ENCODE results near the gene CBL. TPM values are rescaled to one million over a fixed set of nuclear protein-coding genes. Genes with fewer than 3 reads are reported as not detected.

Gene CBL
- total RNA-seq, 4 donors from 2014 or later, result 11.1 to 20.6 (median 15.9) TPM

GRCh38 chr11:119266063-119266462 lies 59.9 kb downstream of the CBL start:
- Histone ChIP-seq H3K9me3 (no peaks in the 10 kb centered on the region), H3K4me3 (no peak overlapping the region), H3K36me3 (no peaks in the 10 kb centered on the region), H3K4me1 (peaks cover 0 to 8% (median 0%) of the 10 kb centered on the region in 4 donors), H3K27ac (no peak overlapping the region), H3K27me3 (no peaks in the 10 kb centered on the region)
- TF ChIP-seq POLR2A (IDR thresholded peaks at IDR 0.05), result no peak
- TF ChIP-seq, protein P1, sequence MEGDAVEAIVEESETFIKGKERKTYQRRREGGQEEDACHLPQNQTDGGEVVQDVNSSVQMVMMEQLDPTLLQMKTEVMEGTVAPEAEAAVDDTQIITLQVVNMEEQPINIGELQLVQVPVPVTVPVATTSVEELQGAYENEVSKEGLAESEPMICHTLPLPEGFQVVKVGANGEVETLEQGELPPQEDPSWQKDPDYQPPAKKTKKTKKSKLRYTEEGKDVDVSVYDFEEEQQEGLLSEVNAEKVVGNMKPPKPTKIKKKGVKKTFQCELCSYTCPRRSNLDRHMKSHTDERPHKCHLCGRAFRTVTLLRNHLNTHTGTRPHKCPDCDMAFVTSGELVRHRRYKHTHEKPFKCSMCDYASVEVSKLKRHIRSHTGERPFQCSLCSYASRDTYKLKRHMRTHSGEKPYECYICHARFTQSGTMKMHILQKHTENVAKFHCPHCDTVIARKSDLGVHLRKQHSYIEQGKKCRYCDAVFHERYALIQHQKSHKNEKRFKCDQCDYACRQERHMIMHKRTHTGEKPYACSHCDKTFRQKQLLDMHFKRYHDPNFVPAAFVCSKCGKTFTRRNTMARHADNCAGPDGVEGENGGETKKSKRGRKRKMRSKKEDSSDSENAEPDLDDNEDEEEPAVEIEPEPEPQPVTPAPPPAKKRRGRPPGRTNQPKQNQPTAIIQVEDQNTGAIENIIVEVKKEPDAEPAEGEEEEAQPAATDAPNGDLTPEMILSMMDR (IDR thresholded peaks at IDR 0.05), result no peak
- DNase-seq, result no peak

GRCh38 chr11:119266517-119267255 lies 60.5 kb downstream of the CBL start:
- H3K4me1 ChIP-seq, result peaks cover 0 to 8% (median 0%) of the 10 kb centered on the region in 4 donors
- no peak for TF ChIP-seq POLR2A (IDR thresholded peaks at IDR 0.05)
- TF ChIP-seq, protein P1 (IDR thresholded peaks at IDR 0.05), result no peak
- no peaks in the 10 kb centered on the region for H3K27me3 ChIP-seq
- H3K36me3 ChIP-seq, result peaks cover 0 to under 1% (median 0%) of the 10 kb centered on the region in 3 donors
- H3K4me3 ChIP-seq, result no peak overlapping the region
- no peak overlapping the region for H3K27ac ChIP-seq
- no peaks in the 10 kb centered on the region for H3K9me3 ChIP-seq
- no peak for DNase-seq

GRCh38 chr11:119267645-119268044 lies 61.5 kb downstream of the CBL start:
- H3K27ac ChIP-seq, result no peak overlapping the region
- no peaks in the 10 kb centered on the region for H3K27me3 ChIP-seq
- no peak overlapping the region for H3K4me3 ChIP-seq
- no peak for TF ChIP-seq POLR2A (IDR thresholded peaks at IDR 0.05)
- TF ChIP-seq, protein P1 (IDR thresholded peaks at IDR 0.05), result no peak
- H3K36me3 ChIP-seq, result peaks cover 0 to 6% (median 0%) of the 10 kb centered on the region in 3 donors
- no peak for DNase-seq
- peaks cover 0 to under 1% (median 0%) of the 10 kb centered on the region in 4 donors for H3K4me1 ChIP-seq
- H3K9me3 ChIP-seq, result no peaks in the 10 kb centered on the region

DNA sequence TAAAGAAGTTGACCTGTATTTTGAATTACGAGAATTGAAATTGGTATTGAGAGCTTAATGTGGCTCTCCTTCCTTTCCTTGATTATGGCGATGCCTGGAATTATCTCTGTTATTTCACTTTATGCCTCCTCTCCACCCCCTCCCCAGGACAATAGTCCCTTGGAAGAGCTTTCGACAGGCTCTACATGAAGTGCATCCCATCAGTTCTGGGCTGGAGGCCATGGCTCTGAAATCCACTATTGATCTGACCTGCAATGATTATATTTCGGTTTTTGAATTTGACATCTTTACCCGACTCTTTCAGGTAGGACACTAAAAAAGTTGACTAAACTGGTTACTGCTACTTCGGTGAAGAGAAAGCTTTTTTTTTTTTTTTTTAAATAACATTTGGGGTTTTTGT lies 67.6 kb downstream of the CBL start:
- H3K4me3 ChIP-seq, result no peak overlapping the region
- DNase-seq, result no peak
- TF ChIP-seq POLR2A (IDR thresholded peaks at IDR 0.05), result no peak
- TF ChIP-seq, protein P1 (IDR thresholded peaks at IDR 0.05), result no peak
- no peaks in the 10 kb centered on the region for H3K27me3 ChIP-seq
- H3K27ac ChIP-seq, result no peak overlapping the region
- no peaks in the 10 kb centered on the region for H3K4me1 ChIP-seq
- H3K9me3 ChIP-seq, result no peaks in the 10 kb centered on the region
- H3K36me3 ChIP-seq, result peaks cover 0 to 50% (median 0%) of the 10 kb centered on the region in 3 donors

DNA sequence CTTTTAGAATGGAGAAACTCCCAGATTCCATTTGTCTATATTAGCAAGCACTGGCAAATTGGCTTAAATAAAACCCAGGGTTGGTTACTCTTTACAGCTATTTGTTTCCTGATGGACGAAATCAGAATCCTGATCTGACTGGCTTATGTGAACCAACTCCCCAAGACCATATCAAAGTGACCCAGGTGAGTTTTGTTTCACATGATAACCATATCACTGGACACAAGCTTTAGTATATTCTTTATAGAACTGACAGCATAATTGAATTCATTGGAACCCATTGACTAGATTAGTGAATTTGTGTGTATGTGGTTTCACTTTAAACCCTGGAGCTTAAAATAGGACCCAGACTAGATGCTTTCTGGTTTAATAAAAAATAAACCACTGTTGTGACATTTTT lies 71.5 kb downstream of the CBL start:
- Histone ChIP-seq H3K4me1 (no peaks in the 10 kb centered on the region), H3K27ac (no peak overlapping the region), H3K27me3 (no peaks in the 10 kb centered on the region), H3K4me3 (no peak overlapping the region), H3K36me3 (peaks cover 0 to 58% (median 0%) of the 10 kb centered on the region in 3 donors), H3K9me3 (no peaks in the 10 kb centered on the region)
- TF ChIP-seq, protein P1 (IDR thresholded peaks at IDR 0.05), result no peak
- TF ChIP-seq POLR2A (IDR thresholded peaks at IDR 0.05), result no peak
- DNase-seq, result no peak
